HepG2 (cell line): ENCODE results near the gene LDB2. TPM values are rescaled to one million over a fixed set of nuclear protein-coding genes. Genes with fewer than 3 reads are reported as not detected.

Source experiments
- AHDC1 ChIP-seq: sonication (generic); formaldehyde crosslinking; IDR thresholded peaks from 2 replicates; pipeline ENCODE4 v1.5.1; 2020; ENCODE audit warnings: mild to moderate bottlenecking, missing genetic modification reagents, borderline replicate concordance
- BCLAF1 ChIP-seq: fragments of 450-650 bp; IDR thresholded peaks from 2 replicates; pipeline ENCODE4 v1.6.1; 2017; ENCODE audit warnings: mild to moderate bottlenecking
- DPF2 ChIP-seq: sonication (generic); formaldehyde crosslinking; IDR thresholded peaks from 2 replicates; pipeline ENCODE4 v1.4.0; 2020; ENCODE audit warnings: mild to moderate bottlenecking, low read depth, missing genetic modification reagents, borderline replicate concordance
- E2F5 ChIP-seq: sonication (generic); formaldehyde crosslinking; conservative IDR thresholded peaks from 2 replicates; pipeline ENCODE4 v1.4.0; 2020; ENCODE audit warnings: missing genetic modification reagents
- GMEB2 ChIP-seq: IDR thresholded peaks from 2 replicates; pipeline ENCODE4 v1.6.1; 2016; ENCODE audit warnings: missing biosample characterization, missing genetic modification reagents, low read depth
- GPN1 ChIP-seq: sonication (generic); formaldehyde crosslinking; IDR thresholded peaks from 2 replicates; pipeline ENCODE4 v1.5.1; 2020; ENCODE audit warnings: missing genetic modification reagents, borderline replicate concordance
- HDAC1 ChIP-seq: sonication (generic); formaldehyde crosslinking; IDR thresholded peaks from 2 replicates; pipeline ENCODE4 v1.5.1; 2020; ENCODE audit warnings: mild to moderate bottlenecking, missing genetic modification reagents
- MIXL1 ChIP-seq: IDR thresholded peaks from 2 replicates; pipeline ENCODE4 v1.6.1; 2016
- NCOR1 ChIP-seq: fragments of 200-600 bp; sonication (generic); IDR thresholded peaks from 2 replicates; pipeline ENCODE4 v1.7.0; 2017; ENCODE audit warnings: antibody characterized with exemption, low read length, borderline replicate concordance
- NFIB ChIP-seq: sonication (generic); formaldehyde crosslinking; IDR thresholded peaks from 2 replicates; pipeline ENCODE4 v1.9.0; 2021; ENCODE audit warnings: missing genetic modification reagents, mild to moderate bottlenecking, borderline replicate concordance
- NPAS2 ChIP-seq: sonication (generic); formaldehyde crosslinking; IDR thresholded peaks from 2 replicates; pipeline ENCODE4 v1.8.0; 2022; ENCODE audit warnings: mild to moderate bottlenecking, missing genetic modification reagents, borderline replicate concordance
- PPARG ChIP-seq: conservative IDR thresholded peaks from 2 replicates; pipeline ENCODE4 v1.6.1; 2016; ENCODE audit warnings: missing biosample characterization, missing genetic modification reagents
- REXO4 ChIP-seq: sonication (generic); formaldehyde crosslinking; IDR thresholded peaks from 2 replicates; pipeline ENCODE4 v1.8.0; 2022; ENCODE audit warnings: missing genetic modification reagents, mild to moderate bottlenecking, borderline replicate concordance
- SMC3 ChIP-seq: IDR thresholded peaks from 2 replicates; pipeline ENCODE4 v1.6.1; 2011; ENCODE audit warnings: low read length, improper control_type of control experiment
- ZNF329 ChIP-seq: sonication (generic); formaldehyde crosslinking; IDR thresholded peaks from 2 replicates; pipeline ENCODE4 v1.9.0; 2021; ENCODE audit warnings: low read depth, mild to moderate bottlenecking, missing genetic modification reagents
- ZNF350 ChIP-seq: sonication (generic); formaldehyde crosslinking; IDR thresholded peaks from 2 replicates; pipeline ENCODE4 v1.4.0; 2020; ENCODE audit warnings: mild to moderate bottlenecking, low read depth, missing genetic modification reagents, borderline replicate concordance
- ZNF510 ChIP-seq: sonication (generic); formaldehyde crosslinking; IDR thresholded peaks from 2 replicates; pipeline ENCODE4 v1.4.0; 2020; ENCODE audit warnings: low read depth, mild to moderate bottlenecking, missing genetic modification reagents
- ZNF614 ChIP-seq: IDR thresholded peaks from 2 replicates; pipeline ENCODE4 v1.6.1; 2018; ENCODE audit warnings: missing biosample characterization, missing genetic modification reagents, inconsistent platforms, borderline replicate concordance
- ZNF644 ChIP-seq: IDR thresholded peaks from 2 replicates; pipeline ENCODE4 v1.6.1; 2016; ENCODE audit warnings: low read depth
- ZNF737 ChIP-seq: sonication (generic); formaldehyde crosslinking; IDR thresholded peaks from 2 replicates; pipeline ENCODE4 v1.5.0; 2020; ENCODE audit warnings: missing genetic modification reagents, mild to moderate bottlenecking, borderline replicate concordance
- polyA plus RNA-seq, 8 experiments: library from polyadenylated mRNA; depleted of rRNA in 3 of 8; stranded (reverse) in 7 of 8; unstranded in 1 of 8; fragments of >200 nt; fragmentation: Illumina TruSeq in 4 of 8; extraction: Trizol in 4 of 8; gene quantifications; 2 replicates each; pipeline versions ENCODE4 v1.2.1 to v1.2.3, GENCODE V29; 2011 to 2016; ENCODE audit warnings: low read depth in 4 of 8, missing spikeins in 1 of 8, mixed read lengths in 1 of 8; ENCODE audit not compliant: insufficient read depth in 1 of 8
- total RNA-seq, 5 experiments: library from RNA; depleted of rRNA; stranded (reverse); fragments of >200 nt; fragmentation: Illumina TruSeq; extraction: Trizol; gene quantifications; 2 replicates each; pipeline ENCODE4 v1.2.3, GENCODE V29; 2016; ENCODE audit warnings: low read depth in 1 of 5

Gene LDB2
- total and polyA plus RNA-seq, 2 of the 13 experiments (the other 11 are each of a cell fraction or from before 2014, with no cell fraction given) = not detected

DNA sequence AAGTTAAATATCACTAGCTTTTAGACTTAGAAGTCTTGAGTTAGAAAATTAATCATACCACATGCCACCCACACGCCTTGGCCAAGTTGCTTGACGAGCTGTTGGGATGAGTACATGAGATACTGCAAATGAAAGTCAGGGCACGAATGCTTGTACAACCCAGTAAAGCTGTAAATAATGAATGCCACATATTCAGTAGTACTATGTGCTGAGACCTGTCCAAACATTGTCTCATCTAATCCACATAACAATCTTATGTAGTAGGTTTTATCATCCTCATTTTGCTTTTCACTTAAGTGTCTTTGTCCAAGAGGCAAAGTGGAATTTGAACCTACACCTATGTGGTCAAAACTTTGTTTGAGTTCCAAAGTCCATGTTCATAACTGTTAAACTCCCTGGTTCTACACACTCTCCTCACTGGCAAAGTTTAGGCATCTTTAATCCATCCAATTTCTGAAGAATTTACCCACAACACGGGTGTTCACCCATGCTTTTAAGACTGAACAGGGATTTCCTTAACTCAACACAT, 74.1 kb downstream of the LDB2 start (continued):
- TF ChIP-seq DPF2 (CRISPR knock-in tag) = no peak
- no peak for TF ChIP-seq HDAC1 (CRISPR knock-in tag)
- 0 out of 2 replicates have a peak, but pooled peaks have one; percentile 43 for TF ChIP-seq MIXL1 (CRISPR knock-in tag)
- no peak for TF ChIP-seq ZNF329
- TF ChIP-seq NPAS2 (CRISPR knock-in tag) = no peak
- TF ChIP-seq BCLAF1 = no peak
- peak; percentile 1; the same call in 1 of the 2 replicates for TF ChIP-seq SMC3
- TF ChIP-seq ZNF510 (CRISPR knock-in tag) = no peak
- TF ChIP-seq AHDC1 (CRISPR knock-in tag) = peak; percentile 91
- TF ChIP-seq REXO4 (CRISPR knock-in tag) = no peak
- no peak for TF ChIP-seq GPN1 (CRISPR knock-in tag)
- TF ChIP-seq PPARG = no peak
- TF ChIP-seq GMEB2 (CRISPR knock-in tag) = no peak
- no peak for TF ChIP-seq ZNF737 (CRISPR knock-in tag)
- no peak for TF ChIP-seq ZNF350 (CRISPR knock-in tag)
- peak; percentile 69 for TF ChIP-seq ZNF644 (CRISPR knock-in tag)
- peak; percentile 94 for TF ChIP-seq NCOR1
- no peak for TF ChIP-seq E2F5 (CRISPR knock-in tag)
- no peak for TF ChIP-seq ZNF614 (CRISPR knock-in tag)
- no peak for TF ChIP-seq NFIB (CRISPR knock-in tag)
